Natural killer cell (primary cell): Measurements from ENCODE around the gene PLPPR1. TPM values are rescaled to one million over a fixed set of nuclear protein-coding genes. Genes with fewer than 3 reads are reported as not detected.
A peak's percentile ranks its signal among the peaks of the same experiment; 100 is the strongest.
"Not testable (repeated sequence)": the region's sequence is repeated elsewhere in the genome, so short reads cannot be mapped to it uniquely, and the experiment has no call there.

Experiments
- ATAC-seq, 3 donors: fragments of 150-1000 bp in 2 of 3; fragments of 200-7000 bp in 1 of 3; cut with Tn5 transposase; 1 replicate in 1 of 3; 2 replicates in 2 of 3; pipeline ENCODE4 v1.10.0; 2021; ENCODE audit warnings: mild to moderate bottlenecking in 2 of 3, moderate library complexity in 2 of 3
- DNase-seq, 2 donors: peaks; one replicate each; pipeline versions ENCODE4 v3.0.0 to v3.0.0-alpha.2; 2013 to 2021; ENCODE audit warnings: mixed read lengths in 1 of 2
- H3K27ac ChIP-seq: one replicate; pipeline ENCODE4 v1.5.1; 2013; ENCODE audit warnings: mild to moderate bottlenecking, low read length
- H3K27me3 ChIP-seq: one replicate; pipeline ENCODE4 v1.6.1; 2013; ENCODE audit warnings: low read length; ENCODE audit not compliant: control insufficient read depth, insufficient read depth
- H3K36me3 ChIP-seq: one replicate; pipeline ENCODE4 v1.6.1; 2013; ENCODE audit warnings: low read length; ENCODE audit not compliant: control insufficient read depth, insufficient read depth
- H3K4me1 ChIP-seq: one replicate; pipeline ENCODE4 v1.6.1; 2013; ENCODE audit warnings: low read length; ENCODE audit not compliant: control insufficient read depth, insufficient read depth
- H3K4me3 ChIP-seq: one replicate; pipeline ENCODE4 v1.5.1; 2013; ENCODE audit warnings: low read length
- H3K9me3 ChIP-seq: one replicate; pipeline ENCODE4 v1.6.1; 2013; ENCODE audit warnings: low read length; ENCODE audit not compliant: control insufficient read depth, insufficient read depth
- H3K27ac Mint-ChIP-seq, 2 donors: one replicate each; pipeline ENCODE4 v1.8.0; 2022; ENCODE audit warnings: mild to moderate bottlenecking in 2 of 2, mixed read lengths in 2 of 2, moderate library complexity in 1 of 2
- H3K27me3 Mint-ChIP-seq, 2 donors: one replicate each; pipeline ENCODE4 v1.8.0; 2022; ENCODE audit warnings: low read depth in 2 of 2, mixed read lengths in 2 of 2
- H3K36me3 Mint-ChIP-seq: one replicate; pipeline ENCODE4 v1.8.0; 2022; ENCODE audit warnings: mixed read lengths
- H3K4me1 Mint-ChIP-seq, 2 donors: one replicate each; pipeline ENCODE4 v1.8.0; 2022; ENCODE audit warnings: mixed read lengths in 2 of 2
- H3K4me3 Mint-ChIP-seq: one replicate; pipeline ENCODE4 v1.8.0; 2022; ENCODE audit warnings: mild to moderate bottlenecking, moderate library complexity, mixed read lengths
- H3K9me3 Mint-ChIP-seq, 2 donors: one replicate each; pipeline ENCODE4 v1.8.0; 2022; ENCODE audit warnings: mixed read lengths in 2 of 2
- CTCF ChIP-seq: fragments of 200-600 bp; IDR thresholded peaks from one replicate; pipeline ENCODE4 v1.8.0; 2022; ENCODE audit warnings: antibody characterized with exemption
- WGBS: methylation state at CpG from one replicate; pipeline ENCODE4 v1.1.7; 2013; ENCODE audit warnings: missing lambda C conversion rate; ENCODE audit not compliant: insufficient coverage; 5-methylcytosine and 5-hydroxymethylcytosine counted together
- intact Hi-C: fragments of 100-400 bp; cut with micrococcal nuclease; formaldehyde crosslinking; loops from one replicate; pipeline ENCODE4 v1.14.2; 2022
- total RNA-seq, 4 donors: library from RNA; stranded (reverse); fragments of 120-200 nt in 1 of 4; gene quantifications; one replicate each; pipeline versions ENCODE4 v1.2.3 to v1.2.4, GENCODE V29; 2013 to 2022

The PLPPR1 gene
- total RNA-seq, 3 donors from 2014 or later (not counting 1 experiment from before 2014, with no cell fraction given): not detected

- H3K27me3 ChIP-seq: no peaks in the 10 kb centered on the region
- H3K27ac ChIP-seq: no peak overlapping the region
- Mint-ChIP-seq H3K4me1 (no peaks in the 10 kb centered on the region), H3K9me3 (peaks cover 0 to 2% of the 10 kb centered on the region in 2 donors), H3K4me3 (no peak overlapping the region), H3K27ac (no peak overlapping the region), H3K36me3 (no peaks in the 10 kb centered on the region), H3K27me3 (no peaks in the 10 kb centered on the region)
- no peak for TF ChIP-seq CTCF
- 83% methylated on average over 1 of the region's 1 CpG for WGBS
- no peak overlapping the region for H3K4me3 ChIP-seq
- H3K36me3 ChIP-seq: no peaks in the 10 kb centered on the region
- no peaks in the 10 kb centered on the region for H3K4me1 ChIP-seq
- DNase-seq: no peak
- no peak for ATAC-seq
- intact Hi-C loops: no loop called here
- no peaks in the 10 kb centered on the region for H3K9me3 ChIP-seq
Observed at GRCh38 chr9:101117161-101117560, 88.6 kb downstream of the PLPPR1 start.

GRCh38 chr9:101119206-101119819, 90.8 kb downstream of the PLPPR1 start:
- peaks cover 2 to 4% of the 10 kb centered on the region in 2 donors for H3K9me3 Mint-ChIP-seq
- no peaks in the 10 kb centered on the region for H3K4me1 Mint-ChIP-seq
- Histone ChIP-seq H3K4me3 (no peak overlapping the region), H3K36me3 (no peaks in the 10 kb centered on the region), H3K4me1 (no peaks in the 10 kb centered on the region), H3K9me3 (peaks cover 6% of the 10 kb centered on the region), H3K27ac (no peak overlapping the region), H3K27me3 (no peaks in the 10 kb centered on the region)
- no peaks in the 10 kb centered on the region for H3K36me3 Mint-ChIP-seq
- no peaks in the 10 kb centered on the region for H3K27me3 Mint-ChIP-seq
- ATAC-seq (no peak), DNase-seq (peak in 1 of 2 donors; percentile 1)
- WGBS: 48% methylated on average over 3 of the region's 3 CpGs
- intact Hi-C loops: no loop called here
- H3K4me3 Mint-ChIP-seq: no peak overlapping the region
- TF ChIP-seq CTCF: no peak
- H3K27ac Mint-ChIP-seq: no peak overlapping the region

- no peaks in the 10 kb centered on the region for H3K27me3 Mint-ChIP-seq
- no peak for ATAC-seq
- WGBS: 0% methylated on average over 1 of the region's 2 CpGs
- no peaks in the 10 kb centered on the region for H3K27me3 ChIP-seq
- H3K36me3 Mint-ChIP-seq: no peaks in the 10 kb centered on the region
- H3K9me3 ChIP-seq: peaks cover 6% of the 10 kb centered on the region
- no peaks in the 10 kb centered on the region for H3K4me1 Mint-ChIP-seq
- no peaks in the 10 kb centered on the region for H3K36me3 ChIP-seq
- no peak overlapping the region for H3K27ac Mint-ChIP-seq
- H3K4me1 ChIP-seq: no peaks in the 10 kb centered on the region
- intact Hi-C loops: no loop called here
- H3K4me3 ChIP-seq: no peak overlapping the region
- DNase-seq: no peak
- no peak overlapping the region for H3K27ac ChIP-seq
- no peak overlapping the region for H3K4me3 Mint-ChIP-seq
- peaks cover 9 to 11% of the 10 kb centered on the region in 2 donors for H3K9me3 Mint-ChIP-seq
- TF ChIP-seq CTCF: no peak
Observed at GRCh38 chr9:101121836-101122399, 93.4 kb downstream of the PLPPR1 start.

GRCh38 chr9:101126556-101126955, 98.0 kb downstream of the PLPPR1 start:
- H3K9me3 ChIP-seq: peaks cover 6% of the 10 kb centered on the region
- TF ChIP-seq CTCF: no peak
- H3K36me3 ChIP-seq: no peaks in the 10 kb centered on the region
- H3K4me1 ChIP-seq: no peaks in the 10 kb centered on the region
- WGBS: 73% methylated on average over 2 of the region's 2 CpGs
- H3K4me3 Mint-ChIP-seq: no peak overlapping the region
- no peaks in the 10 kb centered on the region for H3K27me3 ChIP-seq
- no peaks in the 10 kb centered on the region for H3K4me1 Mint-ChIP-seq
- H3K27ac ChIP-seq: no peak overlapping the region
- intact Hi-C loops: no loop called here
- H3K27me3 Mint-ChIP-seq: no peaks in the 10 kb centered on the region
- H3K36me3 Mint-ChIP-seq: no peaks in the 10 kb centered on the region
- ATAC-seq (no peak), DNase-seq (no peak)
- H3K27ac Mint-ChIP-seq: no peak overlapping the region
- H3K9me3 Mint-ChIP-seq: peaks cover 12 to 14% of the 10 kb centered on the region in 2 donors
- no peak overlapping the region for H3K4me3 ChIP-seq

- H3K9me3 Mint-ChIP-seq: peaks cover 12 to 14% of the 10 kb centered on the region in 2 donors
- H3K4me1 Mint-ChIP-seq, DNase-seq, H3K4me1 ChIP-seq, H3K36me3 Mint-ChIP-seq, H3K27me3 Mint-ChIP-seq, H3K4me3 ChIP-seq, intact Hi-C loops, H3K9me3 ChIP-seq, H3K4me3 Mint-ChIP-seq, H3K36me3 ChIP-seq, H3K27ac Mint-ChIP-seq, H3K27ac ChIP-seq, ATAC-seq, H3K27me3 ChIP-seq: not testable (repeated sequence)
- WGBS: 74% methylated on average over 3 of the region's 3 CpGs
Observed at GRCh38 chr9:101127369-101127768, 98.8 kb downstream of the PLPPR1 start.
